HEK293 (cell line): Measurements from ENCODE around the gene CINP.
A peak's percentile ranks its signal among the peaks of the same experiment; 100 is the strongest.

ENCODE experiments used
- CTCF ChIP-seq: fragments of 450-650 bp; formaldehyde crosslinking; IDR thresholded peaks from 2 replicates; pipeline ENCODE4 v1.5.1; 2016; ENCODE audit warnings: missing biosample characterization, missing genetic modification characterization
- GLI4 ChIP-seq: fragments of 450-650 bp; formaldehyde crosslinking; IDR thresholded peaks from 2 replicates; pipeline ENCODE4 v1.5.1; 2016; ENCODE audit warnings: missing biosample characterization, missing genetic modification characterization
- GLIS1 ChIP-seq: fragments of 450-650 bp; formaldehyde crosslinking; IDR thresholded peaks from 2 replicates; pipeline ENCODE4 v1.5.1; 2016; ENCODE audit warnings: missing biosample characterization, missing genetic modification characterization
- HOXA7 ChIP-seq: sonication (generic); formaldehyde crosslinking; IDR thresholded peaks from 2 replicates; pipeline ENCODE4 v1.8.1; 2022; ENCODE audit warnings: missing genetic modification reagents, borderline replicate concordance
- KLF17 ChIP-seq: fragments of 450-650 bp; formaldehyde crosslinking; IDR thresholded peaks from 2 replicates; pipeline ENCODE4 v1.5.1; 2016; ENCODE audit warnings: missing biosample characterization, missing genetic modification characterization
- PRDM1 ChIP-seq: fragments of 450-650 bp; formaldehyde crosslinking; IDR thresholded peaks from 2 replicates; pipeline ENCODE4; 2016; ENCODE audit warnings: missing biosample characterization, missing genetic modification characterization
- PRDM10 ChIP-seq: fragments of 450-650 bp; formaldehyde crosslinking; IDR thresholded peaks from 2 replicates; pipeline ENCODE4 v1.5.1; 2016; ENCODE audit warnings: missing biosample characterization, missing genetic modification characterization
- PRDM2 ChIP-seq: fragments of 450-650 bp; formaldehyde crosslinking; IDR thresholded peaks from 2 replicates; pipeline ENCODE4 v1.5.1; 2016; ENCODE audit warnings: missing biosample characterization, missing genetic modification characterization, borderline replicate concordance
- RBAK ChIP-seq: fragments of 450-650 bp; formaldehyde crosslinking; IDR thresholded peaks from 2 replicates; pipeline ENCODE4 v1.5.1; 2016; ENCODE audit warnings: missing biosample characterization, missing genetic modification characterization
- REPIN1 ChIP-seq: fragments of 450-650 bp; formaldehyde crosslinking; IDR thresholded peaks from 2 replicates; pipeline ENCODE4 v1.5.1; 2017; ENCODE audit warnings: missing biosample characterization, missing genetic modification characterization, low read depth
- SP2 ChIP-seq: fragments of 450-650 bp; formaldehyde crosslinking; IDR thresholded peaks from 2 replicates; pipeline ENCODE4 v1.5.1; 2016; ENCODE audit warnings: missing biosample characterization, missing genetic modification characterization
- SP7 ChIP-seq: fragments of 450-650 bp; formaldehyde crosslinking; IDR thresholded peaks from 2 replicates; pipeline ENCODE4 v1.5.1; 2016; ENCODE audit warnings: missing biosample characterization, missing genetic modification characterization
- ZBTB17 ChIP-seq: fragments of 450-650 bp; formaldehyde crosslinking; IDR thresholded peaks from 2 replicates; pipeline ENCODE4 v1.5.1; 2016; ENCODE audit warnings: missing biosample characterization, missing genetic modification characterization
- ZFP37 ChIP-seq: fragments of 450-650 bp; formaldehyde crosslinking; IDR thresholded peaks from 2 replicates; pipeline ENCODE4 v1.5.1; 2016; ENCODE audit warnings: missing biosample characterization, missing genetic modification characterization
- ZFP41 ChIP-seq: fragments of 450-650 bp; formaldehyde crosslinking; IDR thresholded peaks from 2 replicates; pipeline ENCODE4 v1.5.1; 2016; ENCODE audit warnings: missing biosample characterization, missing genetic modification characterization, borderline replicate concordance
- ZNF37A ChIP-seq: fragments of 450-650 bp; IDR thresholded peaks from 2 replicates; pipeline ENCODE4 v1.5.1; 2018; ENCODE audit warnings: missing biosample characterization, missing genetic modification characterization
- ZNF391 ChIP-seq: fragments of 450-650 bp; formaldehyde crosslinking; IDR thresholded peaks from 2 replicates; pipeline ENCODE4 v1.5.1; 2016; ENCODE audit warnings: low read depth, missing biosample characterization, missing genetic modification characterization, borderline replicate concordance
- ZNF416 ChIP-seq: fragments of 450-650 bp; formaldehyde crosslinking; IDR thresholded peaks from 2 replicates; pipeline ENCODE4 v1.5.1; 2016; ENCODE audit warnings: missing biosample characterization, missing genetic modification characterization
- ZNF530 ChIP-seq: fragments of 450-650 bp; formaldehyde crosslinking; IDR thresholded peaks from 2 replicates; pipeline ENCODE4 v1.5.1; 2016; ENCODE audit warnings: low read depth, missing biosample characterization, missing genetic modification characterization
- ZNF561 ChIP-seq: fragments of 450-650 bp; IDR thresholded peaks from 2 replicates; pipeline ENCODE4 v1.5.1; 2018; ENCODE audit warnings: missing biosample characterization, missing genetic modification characterization, borderline replicate concordance
- ZNF571 ChIP-seq: fragments of 450-650 bp; formaldehyde crosslinking; IDR thresholded peaks from 2 replicates; pipeline ENCODE4 v1.5.0; 2017; ENCODE audit warnings: missing biosample characterization, missing genetic modification characterization
- ZNF600 ChIP-seq: fragments of 450-650 bp; formaldehyde crosslinking; IDR thresholded peaks from 2 replicates; pipeline ENCODE4 v1.5.1; 2016; ENCODE audit warnings: missing biosample characterization, missing genetic modification characterization
- ZNF610 ChIP-seq: fragments of 450-650 bp; formaldehyde crosslinking; IDR thresholded peaks from 2 replicates; pipeline ENCODE4 v1.5.1; 2016; ENCODE audit warnings: missing biosample characterization, missing genetic modification characterization, borderline replicate concordance
- ZNF624 ChIP-seq: fragments of 450-650 bp; formaldehyde crosslinking; IDR thresholded peaks from 2 replicates; pipeline ENCODE4 v1.5.1; 2017; ENCODE audit warnings: missing biosample characterization, missing genetic modification characterization
- ZNF677 ChIP-seq: fragments of 450-650 bp; IDR thresholded peaks from 2 replicates; pipeline ENCODE4 v1.5.0; 2018; ENCODE audit warnings: missing biosample characterization, mild to moderate bottlenecking, missing genetic modification characterization, moderate library complexity

The CINP gene

GRCh38 chr14:102314242-102315011 lies 48.3 kb downstream of the CINP start (continued):
- peak; percentile 44; the same call in 1 of the 2 replicates for TF ChIP-seq PRDM10 (tag by site-specific recombination)
- peak; percentile 10; the same call in 1 of the 2 replicates for TF ChIP-seq SP2 (tag by site-specific recombination)
- TF ChIP-seq RBAK: no peak
- no peak for TF ChIP-seq ZNF37A (tag by site-specific recombination)
- TF ChIP-seq PRDM1 (tag by site-specific recombination): no peak
- TF ChIP-seq ZFP41 (tag by site-specific recombination): no peak
- no peak for TF ChIP-seq ZNF677 (tag by site-specific recombination)
- TF ChIP-seq ZNF416 (tag by site-specific recombination): no peak
- peak; percentile 79; the same call in 1 of the 2 replicates for TF ChIP-seq ZNF391
- TF ChIP-seq GLIS1: peak; percentile 63
- peak; percentile 86; the same call in 1 of the 2 replicates for TF ChIP-seq KLF17 (tag by site-specific recombination)
- peak; percentile 88 for TF ChIP-seq ZBTB17
- peak; percentile 84 for TF ChIP-seq SP7 (tag by site-specific recombination)
- no peak for TF ChIP-seq REPIN1
- TF ChIP-seq HOXA7 (CRISPR knock-in tag): no peak
- TF ChIP-seq GLI4 (tag by site-specific recombination): no peak
- TF ChIP-seq ZNF571 (tag by site-specific recombination): no peak
- no peak for TF ChIP-seq ZNF610
- TF ChIP-seq ZNF530 (tag by site-specific recombination): no peak
- TF ChIP-seq CTCF (tag by site-specific recombination): peak; percentile 99
- 0 out of 2 replicates have a peak, but pooled peaks have one; percentile 36 for TF ChIP-seq ZNF561 (tag by site-specific recombination)
- no peak for TF ChIP-seq ZNF624 (tag by site-specific recombination)
- TF ChIP-seq ZNF600 (tag by site-specific recombination): peak; percentile 68; the same call in 1 of the 2 replicates
- TF ChIP-seq PRDM2 (tag by site-specific recombination): no peak
- TF ChIP-seq ZFP37 (tag by site-specific recombination): no peak
